GM23248 (cell line): Measurements from ENCODE around the gene LRIG1. TPM values are rescaled to one million over a fixed set of nuclear protein-coding genes. Genes with fewer than 3 reads are reported as not detected.

Source experiments
- DNase-seq: peaks from one replicate; pipeline ENCODE4 v3.0.0-alpha.2; 2015
- H2AFZ ChIP-seq: fragments of 200-600 bp; sonication (generic); 2 replicates; pipeline ENCODE4 v1.6.1; 2016; ENCODE audit warnings: antibody characterized with exemption
- H3F3A ChIP-seq: fragments of 200-600 bp; sonication (generic); 2 replicates; pipeline ENCODE4 v1.6.1; 2016; ENCODE audit warnings: mild to moderate bottlenecking, antibody characterized with exemption, mixed run types; ENCODE audit not compliant: insufficient read depth
- H3K27ac ChIP-seq: fragments of 200-600 bp; sonication (generic); 2 replicates; pipeline ENCODE4 v1.5.1; 2016; ENCODE audit warnings: mild to moderate bottlenecking
- H3K27me3 ChIP-seq: fragments of 200-600 bp; sonication (generic); replicated peaks from 2 replicates; pipeline ENCODE4 v1.6.1; 2016; ENCODE audit warnings: mild to moderate bottlenecking; ENCODE audit not compliant: insufficient read depth
- H3K36me3 ChIP-seq: fragments of 200-600 bp; sonication (generic); 2 replicates; pipeline ENCODE4 v1.6.1; 2016; ENCODE audit warnings: low read depth, mild to moderate bottlenecking
- H3K4me1 ChIP-seq: fragments of 200-600 bp; sonication (generic); 2 replicates; pipeline ENCODE4 v1.6.1; 2016; ENCODE audit warnings: mild to moderate bottlenecking; ENCODE audit not compliant: insufficient read depth
- H3K4me2 ChIP-seq: fragments of 200-600 bp; sonication (generic); one replicate; pipeline ENCODE4 v1.6.1; 2016; ENCODE audit warnings: mild to moderate bottlenecking; ENCODE audit not compliant: unreplicated experiment
- H3K4me3 ChIP-seq: fragments of 200-600 bp; sonication (generic); 2 replicates; pipeline ENCODE4 v1.5.1; 2016; ENCODE audit warnings: mild to moderate bottlenecking
- H3K79me2 ChIP-seq: fragments of 200-600 bp; sonication (generic); 2 replicates; pipeline ENCODE4 v1.6.1; 2016; ENCODE audit warnings: mild to moderate bottlenecking; ENCODE audit not compliant: insufficient read depth
- H3K9ac ChIP-seq: fragments of 200-600 bp; sonication (generic); 2 replicates; pipeline ENCODE4 v1.6.1; 2016; ENCODE audit warnings: mild to moderate bottlenecking
- H3K9me2 ChIP-seq: fragments of 200-600 bp; sonication (generic); 2 replicates; pipeline ENCODE4 v1.6.1; 2016; ENCODE audit warnings: mixed run types, mild to moderate bottlenecking, moderate library complexity; ENCODE audit not compliant: insufficient read depth
- H3K9me3 ChIP-seq: fragments of 200-600 bp; sonication (generic); one replicate; pipeline ENCODE4 v1.6.1; 2017; ENCODE audit warnings: low read depth
- H4K20me1 ChIP-seq: fragments of 200-600 bp; sonication (generic); 2 replicates; pipeline ENCODE4 v1.6.0; 2016; ENCODE audit not compliant: insufficient read depth
- EZH2 ChIP-seq: fragments of 200-600 bp; sonication (generic); IDR thresholded peaks from 2 replicates; pipeline ENCODE4 v1.6.1; 2018; ENCODE audit warnings: antibody characterized with exemption, mild to moderate bottlenecking; ENCODE audit not compliant: insufficient read depth, poor library complexity, severe bottlenecking
- EZH2phosphoT487 ChIP-seq: fragments of 200-600 bp; sonication (generic); IDR thresholded peaks from 2 replicates; pipeline ENCODE4 v1.6.1; 2018; ENCODE audit warnings: antibody characterized with exemption, moderate library complexity, mild to moderate bottlenecking, low read depth; ENCODE audit not compliant: insufficient read depth
- WGBS, 2 experiments: methylation state at CpG; one replicate each; pipeline ENCODE4 v1.1.6; 2015 to 2017; ENCODE audit warnings: low lambda C conversion rate in 2 of 2, low coverage in 1 of 2; ENCODE audit errors: missing lambda C conversion rate in 2 of 2; 5-methylcytosine and 5-hydroxymethylcytosine counted together
- in situ Hi-C: fragments of 300-500 bp; cut with MboI; formaldehyde crosslinking; loops from 2 replicates; pipeline ENCODE4 v1.15.0; 2020
- polyA plus RNA-seq: library from polyadenylated mRNA; unstranded; fragments of >200 nt; fragmentation: Nextera tagmentation; extraction: Ambion mirVana; gene quantifications from 2 replicates; pipeline ENCODE4 v1.2.1, GENCODE V29; 2016
- total RNA-seq: library from RNA; depleted of rRNA; stranded (reverse); fragments of >200 nt; shearing (Covaris generic); gene quantifications from 2 replicates; pipeline ENCODE4 v1.2.3, GENCODE V29; 2014

Gene LRIG1
- total and polyA plus RNA-seq, 2 experiments from 2014 or later, result 3.1 to 6.5 TPM

DNA sequence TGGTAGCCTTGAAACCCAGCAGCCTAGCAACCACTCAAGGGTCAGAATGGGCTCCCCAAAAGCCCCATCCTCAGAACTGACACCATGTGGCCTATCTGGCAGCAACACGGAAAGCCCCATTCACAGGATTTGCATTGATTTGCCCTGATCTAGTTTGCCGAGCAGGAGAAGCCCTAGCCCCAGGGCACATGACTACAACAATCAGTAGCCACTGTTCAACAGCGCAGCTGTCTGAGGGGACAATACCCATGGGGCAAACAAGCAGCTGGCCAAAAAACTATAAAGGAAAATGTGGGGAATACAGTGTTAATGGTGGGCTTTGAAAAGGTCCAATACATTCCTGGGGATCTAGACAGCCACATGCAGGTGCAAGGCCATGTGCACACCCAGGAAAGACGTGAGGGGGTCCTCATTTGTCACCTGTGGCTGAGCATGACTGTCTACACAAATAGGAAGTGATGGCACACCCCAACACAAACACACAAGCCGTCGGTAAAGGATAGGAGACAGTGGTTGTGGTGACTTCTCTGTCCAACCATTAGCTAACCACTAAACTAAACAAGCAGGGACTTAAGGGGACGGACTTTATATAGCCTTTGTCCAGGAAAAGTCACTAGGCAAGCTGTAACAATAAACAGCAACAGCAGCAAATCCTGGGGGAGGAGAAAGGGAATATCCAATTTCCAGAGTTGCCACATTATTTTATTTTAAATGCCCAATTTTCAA, 113.7 kb downstream of the LRIG1 start:
- H3F3A ChIP-seq, result no peaks in the 10 kb centered on the region
- no peaks in the 10 kb centered on the region for H3K9me2 ChIP-seq
- TF ChIP-seq EZH2phosphoT487, result no peak
- TF ChIP-seq EZH2, result no peak
- no peak overlapping the region for H3K4me3 ChIP-seq
- no peak overlapping the region for H2AFZ ChIP-seq
- no peaks in the 10 kb centered on the region for H3K27me3 ChIP-seq
- H3K36me3 ChIP-seq, result peaks cover 9% of the 10 kb centered on the region
- in situ Hi-C loops, result no loop called here
- no peaks in the 10 kb centered on the region for H3K4me1 ChIP-seq
- DNase-seq, result no peak
- no peak overlapping the region for H3K4me2 ChIP-seq
- no peaks in the 10 kb centered on the region for H4K20me1 ChIP-seq
- H3K79me2 ChIP-seq, result no peaks in the 10 kb centered on the region
- no peak overlapping the region for H3K27ac ChIP-seq
- H3K9ac ChIP-seq, result no peak overlapping the region
- WGBS, 2 experiments, result 68 to 71% methylated on average over 7 of the region's 7 CpGs
- no peaks in the 10 kb centered on the region for H3K9me3 ChIP-seq

DNA sequence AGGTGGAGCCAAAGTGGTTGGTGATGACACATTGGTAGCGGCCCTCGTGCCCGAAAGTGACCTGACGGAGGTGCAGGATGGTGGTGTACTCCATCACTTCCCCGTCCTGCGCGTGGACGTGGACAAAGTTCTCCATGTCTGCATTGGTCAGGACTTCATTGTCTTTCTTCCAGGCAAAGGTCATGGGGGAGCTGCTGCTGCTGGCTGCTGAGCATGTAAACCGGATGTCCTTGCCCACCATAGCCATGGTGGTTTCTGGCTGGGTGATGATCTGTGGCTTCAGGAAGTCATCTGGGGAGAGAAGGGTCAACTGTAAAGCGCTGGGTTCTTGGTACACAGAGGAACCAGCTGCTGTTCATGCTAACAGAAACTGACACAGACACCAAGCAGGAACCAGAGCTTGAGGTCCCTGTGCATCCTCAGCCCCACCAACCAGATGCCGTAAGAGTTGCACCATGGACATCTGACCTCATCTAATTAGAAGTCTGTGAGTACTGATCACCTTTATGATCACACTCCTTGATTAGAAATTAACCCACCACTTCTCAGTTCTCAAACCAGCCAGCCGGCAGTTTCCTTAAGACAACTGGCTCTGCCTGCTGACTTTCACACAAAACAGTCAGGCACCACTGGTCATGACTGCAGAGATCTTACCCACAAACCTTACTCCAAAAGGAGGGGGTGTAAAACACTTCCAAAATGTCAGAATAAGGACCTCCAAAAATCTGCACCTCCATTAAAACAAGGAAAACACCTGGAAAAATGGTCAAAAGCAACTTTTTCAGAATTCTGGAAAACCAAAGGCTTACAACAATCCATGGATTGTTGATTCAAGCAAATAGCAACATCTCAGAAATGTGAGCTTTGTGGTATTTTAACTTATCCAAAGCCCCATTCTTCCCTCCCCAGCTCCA, 114.6 kb downstream of the LRIG1 start:
- Histone ChIP-seq H4K20me1 (no peaks in the 10 kb centered on the region), H3K79me2 (no peaks in the 10 kb centered on the region), H3K4me2 (no peak overlapping the region), H3K4me1 (no peaks in the 10 kb centered on the region), H2AFZ (no peak overlapping the region), H3K27ac (no peak overlapping the region), H3F3A (no peaks in the 10 kb centered on the region), H3K36me3 (peaks cover 9% of the 10 kb centered on the region), H3K9me3 (no peaks in the 10 kb centered on the region), H3K9ac (no peak overlapping the region), H3K4me3 (no peak overlapping the region), H3K27me3 (no peaks in the 10 kb centered on the region), H3K9me2 (no peaks in the 10 kb centered on the region)
- DNase-seq, result no peak
- 97 to 98% methylated on average over 12 of the region's 12 CpGs for WGBS, 2 experiments
- in situ Hi-C loops, result no loop called here
- TF ChIP-seq EZH2phosphoT487 (no peak), EZH2 (no peak)

DNA sequence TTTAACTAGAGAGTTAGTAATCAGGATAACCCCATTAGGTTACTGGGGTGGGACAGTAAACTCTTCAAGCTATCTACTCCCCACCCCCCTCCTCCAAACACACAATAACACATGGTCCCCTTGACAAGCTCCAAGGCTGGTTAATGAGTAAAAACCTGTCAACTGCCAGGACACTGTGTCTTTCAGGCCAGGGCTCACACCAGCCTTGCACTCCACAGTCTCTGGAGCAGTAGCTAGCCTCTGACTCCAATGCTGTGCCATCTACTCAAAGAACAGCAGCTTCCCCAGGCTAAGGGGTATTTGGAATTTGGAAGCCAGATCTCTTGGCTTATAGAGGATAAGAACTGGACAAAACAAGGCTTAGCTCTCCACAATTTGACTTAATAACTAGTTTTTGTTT, 115.8 kb downstream of the LRIG1 start:
- in situ Hi-C loops, result no loop called here

DNA sequence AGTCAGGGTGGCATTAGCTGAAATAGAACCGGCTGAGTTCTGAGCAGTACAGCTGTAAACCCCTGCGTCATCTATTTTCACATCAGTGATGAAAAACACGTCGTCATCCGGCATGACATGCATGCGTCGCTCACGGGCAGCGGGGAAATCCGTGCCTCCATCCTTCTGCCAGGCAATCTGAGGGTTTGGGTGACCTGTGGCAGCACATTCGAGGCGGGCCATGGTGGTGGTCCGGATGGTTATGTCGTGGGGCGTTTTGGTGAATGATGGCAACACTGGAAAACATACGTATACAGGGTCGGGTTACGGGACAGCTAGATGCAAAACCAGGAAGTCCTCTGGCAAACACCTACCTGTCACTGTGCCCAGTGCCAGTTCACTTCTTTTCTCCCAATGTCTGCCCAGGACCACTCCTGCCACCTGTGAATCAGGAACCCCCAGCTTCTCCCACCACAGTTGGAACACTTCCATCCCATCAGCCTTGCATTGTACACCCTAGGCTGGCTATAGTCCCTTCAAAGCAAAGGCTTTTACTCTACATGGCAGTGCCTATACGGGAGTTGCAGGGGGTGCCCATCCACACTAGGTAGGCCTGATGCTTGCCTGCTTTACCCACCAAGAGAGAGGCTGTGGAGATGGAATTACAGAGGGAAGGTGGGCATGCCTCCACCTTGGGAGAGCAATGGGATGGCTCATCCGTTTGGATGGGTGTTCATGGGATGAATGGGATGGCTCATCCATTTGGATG, 116.7 kb downstream of the LRIG1 start:
- Histone ChIP-seq H3K9me3 (no peaks in the 10 kb centered on the region), H3K4me1 (no peaks in the 10 kb centered on the region), H3K4me2 (no peak overlapping the region), H3K36me3 (peaks cover 12% of the 10 kb centered on the region), H3K9ac (no peak overlapping the region), H3K9me2 (no peaks in the 10 kb centered on the region), H4K20me1 (no peaks in the 10 kb centered on the region), H3K79me2 (no peaks in the 10 kb centered on the region), H3F3A (no peaks in the 10 kb centered on the region), H3K4me3 (no peak overlapping the region), H3K27me3 (no peaks in the 10 kb centered on the region), H2AFZ (no peak overlapping the region), H3K27ac (no peak overlapping the region)
- no peak for DNase-seq
- TF ChIP-seq EZH2phosphoT487, result no peak
- no peak for TF ChIP-seq EZH2
- in situ Hi-C loops, result no loop called here
- WGBS, 2 experiments, result 89 to 91% methylated on average over 20 of the region's 20 CpGs

More for the DNA sequence above, 115.8 kb downstream of the LRIG1 start:
- Histone ChIP-seq H3K79me2 (no peaks in the 10 kb centered on the region), H3K27ac (no peak overlapping the region), H3K9me3 (no peaks in the 10 kb centered on the region), H3K4me3 (no peak overlapping the region), H3K9me2 (no peaks in the 10 kb centered on the region), H3F3A (no peaks in the 10 kb centered on the region), H3K4me1 (no peaks in the 10 kb centered on the region), H3K4me2 (no peak overlapping the region), H3K36me3 (peaks cover 9% of the 10 kb centered on the region), H2AFZ (no peak overlapping the region), H3K27me3 (no peaks in the 10 kb centered on the region), H3K9ac (no peak overlapping the region), H4K20me1 (no peaks in the 10 kb centered on the region)
- no peak for DNase-seq
- TF ChIP-seq EZH2 (no peak), EZH2phosphoT487 (no peak)
